ENCODE results near the gene ZNF627.
A peak's percentile ranks its signal among the peaks of the same experiment; 100 is the strongest.
"Not testable (repeated sequence)": the region's sequence is repeated elsewhere in the genome, so short reads cannot be mapped to it uniquely, and the experiment has no call there.

The ZNF627 gene

GRCh38 chr19:11597202-11598102 is at the start of gene ZNF627:
Gene ZNF627, plus strand, starts transcription at chr19:11597483. Its CDS starts 145 bp downstream, at chr19:11597628.
- DNase-seq, result peak; percentile 98

- DNase-seq, result no peak
Measured at GRCh38 chr19:11547929-11548700, 49.2 kb upstream of the ZNF627 start.

- no peak for DNase-seq
Measured at GRCh38 chr19:11549386-11549953, 47.8 kb upstream of the ZNF627 start.

DNA sequence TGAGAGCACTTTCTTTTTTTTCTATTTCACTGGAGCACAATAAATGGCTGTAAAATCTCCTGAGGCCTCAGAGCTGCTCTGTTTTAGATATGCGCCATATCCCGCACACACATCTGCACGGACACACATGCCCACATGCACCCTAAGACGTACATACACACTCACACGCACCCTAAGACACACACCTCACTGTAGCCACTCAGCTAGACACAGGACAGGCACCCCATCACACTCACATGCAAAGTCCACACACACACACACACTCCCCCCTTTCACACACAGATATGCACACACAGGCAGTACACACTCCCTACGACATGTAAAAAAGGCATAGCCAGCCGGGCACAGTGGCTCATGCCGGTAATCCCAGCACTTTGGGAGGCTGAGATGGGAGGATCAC is 47.0 kb upstream of the ZNF627 start:
- DNase-seq, result no peak

DNA sequence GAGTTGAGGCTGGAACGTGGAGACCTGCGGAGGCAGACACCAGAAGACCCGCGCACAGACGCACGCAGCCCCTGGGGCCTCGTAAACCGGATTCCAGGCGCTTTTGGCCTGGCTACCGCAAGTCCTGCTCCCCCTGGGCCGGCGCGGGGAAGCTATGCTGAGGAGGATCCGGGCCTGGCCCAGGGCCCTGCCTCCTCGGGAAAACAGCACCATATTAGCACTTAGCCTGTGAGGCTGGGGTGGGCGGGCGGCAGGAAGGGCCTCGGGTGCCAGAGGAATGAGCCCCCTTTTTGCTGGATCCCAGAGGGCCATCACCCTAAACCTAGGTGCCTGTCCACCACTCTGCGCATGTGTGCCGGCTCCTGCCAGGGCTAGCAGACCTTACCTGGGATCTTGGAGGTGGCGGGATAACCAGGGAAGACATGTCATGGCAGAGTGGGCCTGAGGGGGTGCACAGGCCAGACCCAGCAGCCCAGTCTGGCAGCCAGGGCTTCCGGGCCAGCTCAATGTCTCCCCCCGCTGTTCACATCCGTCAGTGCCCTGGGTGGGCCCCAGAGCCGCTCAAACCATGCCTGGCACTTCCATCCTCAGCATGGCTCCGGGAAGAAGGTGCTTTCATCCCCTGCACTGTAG is 45.6 kb upstream of the ZNF627 start:
- DNase-seq, result no peak

- DNase-seq, result no peak
Measured at GRCh38 chr19:11552666-11553372, 44.5 kb upstream of the ZNF627 start.

GRCh38 chr19:11554160-11554559 is 43.1 kb upstream of the ZNF627 start:
- no peak for DNase-seq

DNA sequence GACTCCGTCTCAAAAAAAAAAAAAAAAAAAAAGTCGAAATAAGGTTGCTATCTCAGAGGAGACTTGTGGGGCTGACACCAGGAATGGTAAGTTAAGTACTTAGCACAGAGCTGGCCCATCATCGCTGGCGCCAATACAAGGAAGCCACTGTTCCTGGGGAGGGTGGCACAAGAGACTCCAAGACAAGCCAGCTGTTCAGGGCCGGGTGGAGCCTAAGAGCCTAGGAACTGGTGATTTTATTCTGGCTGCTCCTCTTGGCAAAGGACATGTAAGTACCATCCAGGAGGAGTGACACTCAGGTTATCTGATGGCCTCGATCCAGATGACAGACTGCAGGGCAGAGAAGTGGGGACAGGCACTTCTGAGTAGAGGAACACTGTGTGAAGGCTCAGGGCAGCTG is 42.0 kb upstream of the ZNF627 start:
- DNase-seq, result no peak

DNA sequence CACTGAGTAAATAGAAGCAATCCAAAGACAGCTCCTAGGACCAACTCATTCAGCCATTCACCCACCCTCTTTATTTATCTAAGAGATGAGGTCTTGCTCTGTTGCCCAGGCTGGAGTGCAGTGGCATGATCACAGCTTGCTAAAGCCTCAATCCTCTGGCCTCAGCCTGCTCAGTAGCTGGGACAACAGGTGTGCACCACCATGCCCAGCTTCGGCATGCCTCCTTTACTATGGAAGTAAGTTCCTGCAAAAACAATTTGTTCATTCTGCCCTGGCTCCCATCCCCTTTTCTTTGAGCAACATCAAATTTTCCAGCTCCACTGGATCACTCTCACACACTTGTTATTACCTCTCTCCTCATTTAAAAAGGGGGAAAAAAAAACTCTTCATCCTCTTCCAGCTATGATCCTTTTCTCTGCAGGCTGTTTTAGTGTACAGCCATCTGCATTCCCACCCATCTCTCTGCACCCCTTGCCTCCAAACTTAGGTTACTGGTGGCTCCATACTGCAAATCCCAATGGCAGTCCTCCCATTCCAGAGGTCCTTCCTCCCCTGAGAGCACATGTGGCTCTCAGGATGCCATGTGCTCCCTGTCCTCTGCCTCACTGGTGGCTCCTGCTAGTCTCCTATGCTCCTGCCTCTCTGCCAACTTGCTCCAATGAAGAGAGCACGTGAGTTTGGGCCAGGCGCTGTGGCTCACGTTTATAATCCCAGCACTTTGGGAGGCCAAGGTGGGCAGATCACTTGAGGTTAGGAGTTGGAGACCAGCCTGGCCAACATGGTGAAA is 40.5 kb upstream of the ZNF627 start:
- no peak for DNase-seq

GRCh38 chr19:11558881-11559828 is 38.1 kb upstream of the ZNF627 start, which contains the start of gene ELOF1:
Gene ELOF1, minus strand, starts transcription at chr19:11559230. Its CDS starts 4,883 bp downstream, at chr19:11554347.
- peak; percentile 97 to 98 for DNase-seq

GRCh38 chr19:11560404-11561051 is 36.8 kb upstream of the ZNF627 start:
- peak; percentile 65 to 74 for DNase-seq

- no peak for DNase-seq
Measured at GRCh38 chr19:11563532-11563931, 33.8 kb upstream of the ZNF627 start.

DNA sequence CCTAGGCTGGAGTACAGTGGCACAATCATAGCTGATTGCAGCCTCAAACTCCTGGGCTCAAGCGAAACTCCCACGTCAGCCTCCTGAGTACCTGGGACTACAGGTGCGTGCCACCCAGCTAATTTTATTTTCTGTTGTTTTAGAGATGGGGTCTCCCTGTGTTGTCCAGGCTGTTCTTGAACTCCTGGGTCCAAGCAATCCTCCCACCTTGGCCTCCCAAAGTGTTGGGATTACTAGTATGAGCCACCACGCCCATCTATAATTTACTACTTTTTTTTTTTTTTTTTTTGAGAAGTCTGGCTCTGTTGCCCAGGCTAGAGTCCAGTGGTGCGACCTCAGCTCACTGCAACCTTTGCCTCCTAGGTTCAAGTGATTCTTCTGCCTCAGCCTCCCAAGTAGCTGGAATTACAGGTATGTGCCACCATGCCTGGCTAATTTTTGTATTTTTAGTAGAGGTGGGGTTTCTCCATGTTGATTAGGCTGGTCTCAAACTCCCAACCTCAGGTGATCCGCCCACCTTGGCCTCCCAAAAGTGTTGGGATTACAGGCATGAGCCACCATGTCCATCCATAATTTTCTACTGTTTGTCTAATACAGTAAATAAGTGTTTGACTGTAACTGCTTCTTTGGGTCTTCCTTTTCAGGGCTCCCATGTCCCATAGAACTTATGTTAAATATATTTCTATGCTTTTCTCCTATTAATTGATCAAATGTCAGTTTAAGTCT is 33.0 kb upstream of the ZNF627 start:
- not testable (repeated sequence) for DNase-seq

GRCh38 chr19:11565649-11565980 is 31.7 kb upstream of the ZNF627 start:
- DNase-seq, result not testable (repeated sequence)

GRCh38 chr19:11566164-11566563 is 31.1 kb upstream of the ZNF627 start:
- DNase-seq, result no peak

DNA sequence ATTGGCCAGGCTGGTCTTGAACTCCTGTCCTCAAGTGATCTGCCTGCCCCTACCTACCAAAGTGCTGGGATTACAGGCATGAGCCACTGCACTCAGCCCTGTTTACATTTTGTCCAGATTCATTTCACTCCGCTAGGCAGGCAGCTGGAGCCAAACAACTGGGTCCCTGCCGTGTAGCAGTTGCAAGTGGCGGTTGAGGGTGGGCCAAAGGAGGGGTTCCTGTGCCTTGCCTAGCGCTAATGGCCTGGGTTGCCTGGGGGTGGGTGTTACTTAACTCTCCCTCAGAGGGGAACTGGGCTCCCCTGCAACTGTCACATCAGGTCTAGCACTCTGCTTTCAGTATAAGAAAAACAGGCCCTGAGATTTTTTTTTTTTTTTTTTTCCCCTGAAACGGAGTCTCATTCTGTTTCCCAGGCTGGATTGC is 27.2 kb upstream of the ZNF627 start:
- DNase-seq, result peak; percentile 6 to 11

DNA sequence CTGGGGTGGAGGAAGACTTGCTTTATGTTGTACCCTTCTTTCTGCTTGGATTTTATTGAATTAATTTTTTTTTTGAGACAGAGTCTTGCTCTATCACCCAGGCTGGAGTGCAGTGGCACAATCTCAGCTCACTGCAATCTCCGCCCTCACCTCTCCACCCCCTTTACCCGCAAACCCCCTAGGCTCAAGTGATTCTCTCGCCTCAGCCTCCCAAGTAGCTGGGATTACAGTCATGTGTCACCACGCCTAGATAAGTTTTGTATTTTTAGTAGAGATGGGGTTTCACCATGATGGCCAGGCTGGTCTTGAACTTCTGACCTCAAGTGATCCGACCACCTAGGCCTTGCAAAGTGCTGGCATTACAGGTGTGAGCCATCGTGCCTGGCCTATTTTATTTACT is 23.9 kb upstream of the ZNF627 start:
- not testable (repeated sequence) for DNase-seq

DNA sequence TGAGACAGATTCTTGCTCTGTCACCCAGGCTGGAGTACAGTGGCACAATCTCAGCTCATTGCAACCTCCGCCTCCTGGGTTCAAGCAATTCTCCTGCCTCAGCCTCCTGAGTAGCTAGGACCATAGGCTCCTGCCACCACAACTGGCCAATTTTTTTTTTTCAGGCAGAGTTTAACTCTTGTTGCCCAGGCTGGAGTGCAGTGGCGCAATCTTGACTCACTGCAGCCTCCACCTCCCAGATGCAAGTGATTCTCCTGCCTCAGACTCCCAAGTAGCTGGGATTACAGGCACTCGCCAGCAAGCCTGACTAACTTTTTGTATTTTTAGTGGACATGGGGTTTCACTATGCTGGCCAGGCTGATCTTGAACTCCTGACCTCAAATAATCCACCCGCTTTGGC is 23.5 kb upstream of the ZNF627 start:
- not testable (repeated sequence) for DNase-seq

DNA sequence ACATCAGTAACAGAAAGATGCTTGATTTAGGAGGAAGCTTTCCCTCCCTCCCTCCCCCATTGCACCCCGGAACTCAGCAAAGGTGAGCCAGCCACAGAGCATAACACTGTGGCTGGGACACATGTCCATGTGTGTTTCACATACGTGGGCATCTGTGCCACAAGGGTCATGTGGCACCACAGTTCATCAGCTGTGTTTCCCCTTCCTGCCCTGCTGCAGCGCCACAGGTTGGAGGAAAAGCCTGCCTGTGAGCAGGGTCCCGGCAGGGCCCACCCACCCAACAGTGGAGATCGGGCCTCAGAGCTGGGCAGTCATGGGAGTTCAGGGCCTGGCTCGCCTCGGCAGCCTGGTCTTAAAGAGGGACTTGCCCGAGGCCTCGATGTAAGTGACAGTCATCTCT is 22.6 kb upstream of the ZNF627 start:
- no peak for DNase-seq
